Measurements from ENCODE around the gene SUCLG2.
"Not testable (repeated sequence)": the region's sequence is repeated elsewhere in the genome, so short reads cannot be mapped to it uniquely, and the experiment has no call there.

The SUCLG2 gene

DNA sequence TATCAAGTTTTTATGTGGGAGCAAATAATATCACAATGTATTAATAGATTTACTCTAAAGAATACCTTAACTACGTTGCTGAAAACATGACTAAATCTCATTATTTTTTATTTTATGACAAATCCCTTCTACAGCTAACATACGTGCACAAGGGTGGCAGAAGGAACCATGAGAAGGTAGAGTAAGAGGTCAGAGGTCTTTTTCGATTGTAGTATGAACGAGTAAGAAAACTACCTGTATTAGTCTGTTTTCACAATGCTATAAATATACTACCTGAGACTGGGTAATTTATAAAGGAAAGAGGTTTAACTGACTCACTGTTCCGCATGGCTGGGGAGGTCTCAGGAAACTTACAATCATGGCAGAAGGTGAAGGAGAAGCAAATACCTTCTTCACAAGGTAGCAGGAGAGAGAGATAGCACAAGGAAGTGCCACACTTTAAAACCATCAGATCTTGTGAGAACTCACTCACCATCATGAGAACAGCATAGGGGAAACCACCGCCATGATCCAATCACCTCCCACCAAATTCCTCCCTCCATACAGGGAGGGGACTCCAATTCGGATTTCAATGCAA, 95.3 kb downstream of the SUCLG2 start:
- DNase-seq (ENCODE audit: low spot score) = no peak

DNA sequence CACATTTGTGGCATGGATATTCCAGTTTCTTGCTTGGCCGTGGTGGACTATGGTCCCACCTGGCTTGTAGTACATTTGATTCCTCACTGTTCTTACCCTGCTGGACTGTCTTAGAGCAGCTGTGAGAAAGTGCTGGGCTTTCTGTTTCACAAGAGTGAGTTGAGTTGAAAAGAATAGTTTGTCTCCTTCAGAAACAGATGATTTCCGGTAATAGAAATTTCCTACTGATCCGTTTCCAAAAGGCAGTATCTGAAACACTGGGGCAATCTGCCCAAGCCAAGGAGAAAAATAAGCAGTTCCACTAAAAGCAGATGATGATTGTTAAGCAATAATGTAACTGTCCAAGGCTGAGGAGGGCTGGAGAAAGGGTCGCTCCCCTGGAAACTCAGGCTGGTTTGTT, 96.0 kb downstream of the SUCLG2 start:
- no peak for DNase-seq (ENCODE audit: low spot score)

DNA sequence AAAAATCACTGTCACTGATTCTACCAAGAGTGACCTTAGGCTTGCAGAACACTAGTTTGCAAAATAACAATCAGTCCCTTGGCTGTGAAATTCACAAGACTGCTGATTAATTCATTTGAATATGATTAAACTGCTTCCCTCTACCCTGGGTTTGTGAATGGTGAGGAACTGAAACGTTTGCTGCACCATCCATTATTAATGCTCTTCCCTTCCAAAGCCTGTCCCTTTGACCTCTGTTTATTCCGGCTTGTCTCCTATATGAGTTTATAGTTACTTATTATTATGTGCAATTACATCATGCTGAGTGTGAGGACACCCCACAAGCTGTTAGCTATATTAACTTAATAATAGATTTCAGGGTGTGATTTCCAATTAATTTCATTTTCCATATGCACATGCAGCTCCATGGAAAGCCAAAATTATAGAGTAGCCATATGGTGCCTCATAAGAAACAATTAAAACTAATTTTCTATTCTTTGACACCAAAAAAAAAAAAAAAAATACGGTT, 96.5 kb downstream of the SUCLG2 start:
- DNase-seq (ENCODE audit: low spot score) = no peak

DNA sequence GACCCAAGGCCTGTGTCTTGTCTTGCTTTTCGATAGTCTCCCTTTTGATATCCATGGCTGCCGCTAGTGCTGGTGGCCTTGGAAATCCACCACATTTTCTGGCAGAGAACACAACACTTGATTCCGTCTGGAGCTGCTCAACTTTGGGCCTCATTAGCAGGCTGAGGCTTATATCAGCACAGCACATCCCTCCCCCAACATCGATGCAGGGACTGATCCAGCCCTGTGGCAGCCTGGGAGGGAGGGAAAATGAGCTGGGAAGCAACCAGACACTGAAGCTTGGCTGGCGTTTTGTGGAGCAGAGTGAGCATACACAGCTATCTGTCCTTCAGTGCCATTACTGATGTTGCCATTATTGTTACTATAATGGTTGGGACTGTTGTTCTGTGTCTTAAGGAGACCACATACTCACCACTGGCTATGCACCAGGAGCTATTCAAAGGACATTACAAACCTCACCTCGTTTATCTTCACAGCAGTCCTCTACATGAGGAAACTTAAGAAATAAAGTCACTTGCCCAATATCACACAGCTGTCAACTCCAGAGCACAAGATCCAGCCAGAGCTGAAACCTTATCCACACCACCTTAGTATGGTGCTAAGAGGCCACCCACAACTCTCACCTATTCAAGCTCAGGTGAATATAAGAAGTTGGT, 102.9 kb downstream of the SUCLG2 start:
- DNase-seq (ENCODE audit: low spot score) = no peak

DNA sequence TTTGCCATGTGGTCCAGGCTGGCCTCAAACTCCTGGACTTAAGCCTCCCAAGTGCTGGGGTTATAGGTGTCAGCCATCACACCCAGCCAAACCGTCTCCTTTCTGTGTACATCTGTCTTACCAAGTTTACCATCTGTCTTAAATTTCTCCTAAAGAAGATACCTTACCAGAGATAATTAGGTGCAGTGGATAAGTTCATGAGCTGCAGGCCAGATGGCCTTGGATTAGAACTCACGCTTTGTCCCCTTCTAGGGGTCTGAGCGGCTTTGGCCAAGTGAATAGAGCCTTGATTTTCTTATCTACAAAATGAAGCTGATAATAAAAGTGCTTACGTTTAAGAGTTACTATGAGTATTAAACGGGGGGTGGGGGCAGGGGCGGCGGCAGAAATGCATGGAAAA, 103.9 kb downstream of the SUCLG2 start:
- no peak for DNase-seq (ENCODE audit: low spot score)

DNA sequence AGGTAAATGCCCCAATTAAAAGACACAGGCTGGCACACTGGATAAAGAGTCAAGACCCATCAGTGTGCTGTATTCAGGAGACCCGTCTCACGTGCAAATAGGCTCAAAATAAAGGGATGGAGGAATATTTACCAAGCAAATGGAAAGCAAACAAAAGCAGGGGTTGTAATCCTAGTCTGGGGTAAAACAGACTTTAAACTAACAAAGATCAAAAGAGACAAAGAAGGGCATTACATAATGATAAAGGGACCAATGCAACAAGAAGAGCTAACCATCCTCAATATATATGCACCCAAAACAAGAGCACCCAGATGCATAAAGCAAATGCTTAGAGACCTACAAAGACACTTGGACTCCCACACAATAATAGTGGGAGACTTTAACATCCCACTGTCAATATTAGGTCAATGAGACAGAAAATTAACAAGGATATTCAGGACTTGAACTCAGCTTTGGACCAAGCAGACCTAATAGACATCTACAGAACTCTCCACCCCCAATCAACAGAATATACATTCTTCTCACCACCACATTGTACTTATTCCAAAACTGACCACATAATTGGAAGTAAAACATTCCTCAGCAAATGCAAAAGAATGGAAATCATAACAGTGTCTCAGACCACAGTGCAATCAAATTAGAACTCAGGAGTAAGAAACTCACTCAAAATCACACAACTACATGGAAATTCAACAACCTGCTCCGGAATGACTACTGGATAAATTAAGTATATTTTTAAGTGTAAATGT, 111.7 kb downstream of the SUCLG2 start:
- DNase-seq (ENCODE audit: low spot score) = not testable (repeated sequence)

DNA sequence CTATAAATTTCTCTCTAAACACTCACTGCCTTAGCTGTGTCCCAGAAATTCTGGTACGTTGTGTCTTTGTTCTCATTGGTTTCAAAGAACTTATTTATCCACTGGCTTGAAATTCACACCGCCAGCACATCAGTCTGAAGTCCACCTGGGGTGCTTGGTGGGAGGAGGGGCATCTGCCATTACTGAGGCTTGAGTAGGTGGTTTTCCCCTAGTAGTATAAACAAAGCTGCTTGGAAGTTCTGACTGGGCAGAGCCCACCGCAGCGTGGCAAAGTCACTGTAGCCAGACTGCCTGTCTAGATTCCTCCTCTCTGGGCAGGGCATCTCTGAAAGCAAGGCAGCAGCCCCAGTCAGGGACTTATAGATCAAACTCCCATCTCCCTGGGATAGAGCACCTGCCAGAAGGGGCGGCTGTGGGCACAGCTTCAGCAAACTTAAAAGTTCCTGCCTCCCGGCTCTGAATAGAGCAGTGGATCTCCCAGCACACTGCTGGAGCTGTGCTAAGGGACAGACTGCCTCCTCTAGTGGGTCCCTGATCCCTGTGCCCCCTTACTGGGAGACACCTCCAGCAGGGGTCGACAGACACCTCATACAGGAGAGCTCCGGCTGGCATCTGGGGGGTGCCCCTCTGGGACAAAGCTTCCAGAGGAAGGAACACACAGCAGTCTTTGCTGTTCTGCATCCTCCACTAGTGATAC, 114.1 kb downstream of the SUCLG2 start:
- DNase-seq (ENCODE audit: low spot score) = no peak

DNA sequence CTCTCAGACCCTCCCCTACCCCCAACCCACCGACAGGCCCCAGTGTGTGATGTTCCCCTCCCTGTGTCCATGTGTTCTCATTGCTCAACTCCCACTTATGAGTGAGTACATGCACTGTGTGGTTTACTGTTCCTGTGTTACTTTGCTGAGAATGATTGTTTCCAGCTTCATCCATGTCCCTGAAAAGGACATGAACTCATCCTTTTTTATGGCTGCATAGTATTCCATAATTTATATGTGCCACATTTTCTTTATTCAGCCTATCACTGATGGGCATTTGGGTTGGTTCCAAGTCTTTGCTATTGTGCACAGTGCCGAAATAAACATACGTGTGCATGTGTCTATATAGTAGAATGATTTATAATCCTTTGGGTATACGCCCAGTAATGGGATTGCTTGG, 117.2 kb downstream of the SUCLG2 start:
- not testable (repeated sequence) for DNase-seq (ENCODE audit: low spot score)

DNA sequence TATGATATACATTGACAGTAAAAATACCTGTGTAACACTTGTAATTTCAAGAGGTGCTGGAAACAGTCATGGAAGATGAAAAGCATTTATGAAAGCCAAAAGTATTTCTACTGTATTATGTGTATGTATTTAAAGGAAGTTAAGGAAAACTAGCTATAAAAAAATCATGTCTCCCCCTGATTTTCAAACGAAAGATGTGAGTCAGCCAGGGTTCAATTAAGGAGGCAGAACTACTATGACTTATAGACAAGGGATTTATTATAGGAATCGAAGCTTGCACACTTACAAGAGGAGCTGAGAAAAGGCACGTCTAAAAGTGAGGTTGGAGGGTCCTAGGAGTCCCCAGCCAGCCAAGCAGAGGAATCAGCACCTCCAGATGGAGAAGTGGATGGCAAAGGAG, 119.4 kb downstream of the SUCLG2 start:
- DNase-seq (ENCODE audit: low spot score) = no peak

DNA sequence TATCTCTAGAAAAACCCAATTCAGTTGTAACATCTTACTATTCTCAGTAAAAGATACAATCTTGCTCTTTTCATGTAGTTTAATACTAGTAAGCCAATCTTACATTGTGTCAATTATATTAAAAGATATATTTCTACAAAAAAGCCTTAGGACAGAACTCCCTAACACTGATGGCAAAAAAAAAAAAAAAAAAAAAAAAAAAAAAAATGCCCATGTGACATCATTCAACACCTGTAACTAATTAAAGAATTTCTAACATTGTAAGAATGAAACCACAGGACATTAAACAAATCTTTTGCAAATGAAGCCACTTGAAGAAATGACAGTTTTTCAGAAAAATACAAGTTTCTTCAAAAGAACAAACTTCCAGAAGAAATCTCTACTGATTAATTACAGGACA, 119.8 kb downstream of the SUCLG2 start:
- no peak for DNase-seq (ENCODE audit: low spot score)

DNA sequence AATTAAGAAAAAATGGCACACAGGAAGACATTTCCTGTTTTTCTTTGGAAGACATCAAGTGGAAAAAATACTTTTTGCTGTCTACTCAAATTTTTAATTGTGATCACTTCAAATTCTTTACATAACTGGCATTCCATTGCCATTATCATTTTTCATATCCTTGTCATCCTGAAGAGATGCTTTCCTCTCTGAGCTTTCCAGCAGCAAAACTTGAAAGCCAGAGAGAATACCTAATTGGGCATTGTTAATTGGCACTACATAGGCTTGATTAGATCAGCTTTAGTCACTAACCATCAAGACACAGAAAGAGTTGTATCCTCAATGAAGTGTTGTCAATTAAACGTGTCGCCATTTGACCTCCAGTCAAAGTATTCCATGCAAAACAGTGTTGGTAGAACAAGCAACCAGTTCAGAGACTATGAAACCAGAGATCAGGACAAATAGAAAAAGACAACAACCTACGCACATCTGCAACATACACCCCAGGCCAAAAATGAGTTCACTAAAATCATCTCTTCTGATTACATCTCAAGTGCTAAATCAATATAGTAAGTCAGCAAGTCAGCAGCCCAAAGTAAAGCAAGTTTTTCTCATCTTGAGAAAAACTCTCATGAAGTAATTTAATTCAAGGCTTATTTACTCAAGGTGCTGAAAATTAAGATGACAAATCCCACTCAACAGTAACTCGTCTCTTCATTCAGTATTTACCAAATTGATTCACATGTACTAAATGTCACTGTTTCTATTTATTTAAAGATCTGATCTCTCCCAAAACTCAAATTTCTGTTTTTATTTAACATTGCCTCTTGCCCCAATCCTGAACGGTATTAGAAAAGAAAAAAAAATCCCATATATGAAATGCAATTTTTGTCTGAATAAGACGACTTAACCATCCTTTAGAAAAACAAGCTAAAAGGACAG, 123.0 kb downstream of the SUCLG2 start:
- DNase-seq (ENCODE audit: low spot score) = no peak

DNA sequence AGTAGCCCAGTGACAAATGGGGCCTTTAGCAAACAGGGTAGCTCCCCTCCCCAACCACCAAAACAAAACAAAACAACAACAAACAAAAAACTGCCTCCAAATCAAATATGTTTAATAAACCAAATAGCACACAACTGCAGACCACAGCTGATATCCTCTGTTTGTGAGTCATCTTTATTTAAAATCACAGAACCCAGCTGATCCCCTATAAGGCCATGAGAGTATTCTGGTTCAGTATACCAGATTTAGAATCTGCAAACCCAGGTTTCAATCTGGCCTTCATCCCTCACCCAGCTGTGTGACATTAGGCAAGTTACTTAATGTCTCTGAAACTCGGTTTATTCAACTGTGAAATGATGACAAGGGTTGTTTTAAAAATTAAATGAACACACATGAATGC, 124.5 kb downstream of the SUCLG2 start:
- no peak for DNase-seq (ENCODE audit: low spot score)

DNA sequence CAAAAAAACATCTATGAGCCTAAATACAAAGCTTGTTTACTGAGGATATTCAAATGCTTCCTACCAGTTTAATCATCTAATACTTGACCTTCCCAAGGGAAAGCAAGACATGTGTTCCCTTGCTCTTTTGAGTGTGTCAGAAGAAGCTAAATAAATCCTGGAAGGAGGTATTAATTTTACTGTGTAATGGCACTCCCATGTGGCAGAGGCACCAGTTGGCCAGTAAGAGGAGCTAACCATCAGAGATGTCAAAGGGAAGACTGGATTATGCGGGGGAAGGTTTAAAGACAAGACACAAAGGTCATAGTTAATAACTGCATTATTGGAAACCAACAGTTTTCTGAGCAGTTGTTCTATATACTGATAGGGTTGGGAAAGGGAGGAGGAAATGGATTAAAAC, 125.1 kb downstream of the SUCLG2 start:
- no peak for DNase-seq (ENCODE audit: low spot score)

DNA sequence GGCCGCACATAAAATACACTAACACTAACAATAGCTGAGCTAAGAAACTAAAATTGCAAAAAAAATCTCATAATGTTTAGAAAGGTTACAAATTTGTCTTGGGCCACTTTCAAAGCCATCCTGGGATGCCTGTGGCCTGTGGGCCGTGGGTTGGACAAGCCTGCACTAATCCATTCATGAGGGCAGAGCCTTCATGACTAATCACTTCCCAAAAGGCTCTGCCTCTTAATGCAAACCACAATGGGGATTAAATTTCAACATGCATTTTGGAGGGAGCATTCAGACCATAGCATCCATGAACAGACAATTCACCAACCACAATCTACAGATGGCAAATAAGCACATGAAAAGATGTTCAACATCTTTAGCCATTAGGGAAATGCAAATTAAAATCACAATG, 128.2 kb downstream of the SUCLG2 start:
- DNase-seq (ENCODE audit: low spot score) = no peak

DNA sequence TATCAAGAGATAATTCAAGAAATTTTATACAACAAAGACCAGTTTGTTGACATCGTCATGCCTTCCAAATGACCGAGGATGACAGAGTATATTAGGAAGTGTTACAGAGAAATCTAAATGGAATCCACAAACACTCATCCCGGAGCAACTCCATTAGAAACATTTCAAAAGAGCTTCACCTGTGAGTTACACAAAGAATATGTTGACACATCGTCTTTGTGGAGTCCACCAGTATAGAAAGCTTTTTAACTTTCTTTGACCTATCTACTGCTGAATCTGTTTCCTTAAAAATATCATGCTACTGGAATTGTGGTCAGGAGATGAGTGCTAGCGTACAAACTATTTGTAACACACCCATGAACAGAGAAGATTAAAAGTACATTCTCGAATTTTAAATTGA, 130.4 kb downstream of the SUCLG2 start:
- peak; percentile 7 for DNase-seq (ENCODE audit: low spot score)

DNA sequence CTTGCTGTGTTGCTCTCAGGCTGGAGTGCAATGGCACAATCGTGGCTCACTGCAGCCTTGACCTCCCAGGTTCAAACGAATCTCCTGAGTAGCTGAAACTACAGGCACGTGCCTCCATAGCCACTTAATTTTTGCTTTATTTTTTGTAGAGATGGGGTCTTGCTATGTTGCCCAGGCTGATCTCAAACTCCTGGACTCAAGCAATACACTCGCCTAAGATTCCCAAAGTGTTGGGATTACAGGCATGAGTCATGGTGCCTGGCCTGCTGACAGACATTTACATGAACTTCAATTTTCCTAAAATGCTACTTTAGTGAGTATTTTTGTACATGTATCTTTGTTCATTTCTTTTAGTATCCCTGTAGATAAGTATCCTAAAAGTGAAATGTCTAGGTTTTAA, 132.3 kb downstream of the SUCLG2 start:
- DNase-seq (ENCODE audit: low spot score) = no peak

DNA sequence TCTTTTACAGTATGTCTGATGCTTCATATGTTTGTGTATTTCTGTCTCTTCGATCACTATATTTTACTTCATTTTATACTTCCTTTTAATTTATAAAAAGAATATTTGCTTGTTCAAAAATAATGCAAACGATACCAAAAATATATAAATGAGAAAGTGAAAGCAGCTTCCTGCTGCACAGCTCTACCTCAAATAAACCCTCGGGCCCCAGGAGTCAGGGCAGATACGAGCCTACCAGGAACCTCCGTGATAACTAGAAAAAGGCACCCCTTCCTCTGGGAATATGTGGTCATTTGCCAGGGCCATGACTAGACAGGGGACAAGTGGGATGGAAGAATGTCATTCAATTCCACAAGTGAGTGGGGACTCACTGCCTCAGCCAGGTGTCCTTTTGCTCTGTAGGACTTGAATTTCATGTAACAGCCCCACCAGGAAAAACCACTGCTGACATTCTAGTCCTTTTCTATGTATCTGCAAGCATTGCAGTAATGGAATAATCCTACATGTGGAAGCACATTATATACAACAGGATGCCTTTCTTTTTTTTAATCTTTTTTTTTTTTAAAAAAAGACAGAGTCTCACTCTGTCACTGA, 133.3 kb downstream of the SUCLG2 start:
- no peak for DNase-seq (ENCODE audit: low spot score)

DNA sequence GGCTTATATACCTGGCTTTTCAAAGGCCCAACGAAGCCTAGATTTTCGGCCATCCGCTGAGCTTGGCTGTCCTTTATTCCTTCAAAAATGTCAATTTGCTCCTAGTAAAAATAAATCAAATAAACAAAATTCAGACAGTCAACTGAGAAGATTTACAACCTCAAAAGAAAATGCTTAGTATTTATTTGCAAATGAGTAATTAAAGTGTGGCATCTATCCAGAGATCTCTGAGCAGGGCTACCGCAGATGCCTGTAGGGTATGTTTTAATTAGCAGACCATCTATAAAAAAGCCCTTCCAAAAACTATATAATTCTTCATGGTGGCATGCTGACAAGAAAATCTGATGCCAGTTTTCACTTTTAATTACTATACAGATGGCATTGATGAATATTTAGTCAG, 136.2 kb downstream of the SUCLG2 start:
- DNase-seq (ENCODE audit: low spot score) = no peak

DNA sequence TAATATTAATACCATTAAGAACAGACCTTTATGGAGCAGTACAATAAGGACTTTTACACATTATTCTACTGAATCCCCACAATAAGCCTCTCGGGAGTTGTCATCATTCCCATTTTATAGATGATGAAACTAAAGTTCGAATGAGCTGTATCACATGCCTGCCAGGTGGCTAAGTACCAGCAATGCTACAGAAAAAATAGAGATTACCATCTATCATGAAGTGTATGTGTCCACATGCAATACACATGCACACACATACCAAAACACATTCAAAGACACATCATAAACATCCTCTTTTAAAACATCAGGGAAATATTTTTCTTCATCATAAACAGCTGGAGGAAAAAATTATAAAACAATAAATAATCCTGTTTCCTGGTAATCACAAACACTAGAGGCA, 136.6 kb downstream of the SUCLG2 start:
- DNase-seq (ENCODE audit: low spot score) = no peak

DNA sequence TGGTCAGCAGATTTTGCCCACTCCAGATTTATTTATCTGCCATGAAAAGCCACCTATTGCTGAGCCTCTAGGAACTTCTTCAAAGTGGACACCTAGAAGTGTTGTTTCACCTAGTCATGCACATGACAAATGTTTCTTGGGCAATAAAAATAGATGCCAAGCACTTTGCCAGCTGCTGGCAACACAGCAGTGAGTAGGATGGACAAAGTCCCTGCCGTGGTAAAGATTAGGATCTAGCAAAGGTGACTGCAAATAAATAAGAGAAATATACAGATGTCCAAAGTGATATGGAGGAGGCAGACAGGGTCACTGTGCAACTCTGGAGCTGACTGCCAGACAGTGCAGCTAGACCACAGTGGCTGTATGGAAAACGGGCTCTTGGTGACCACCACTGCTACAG, 137.9 kb downstream of the SUCLG2 start:
- DNase-seq (ENCODE audit: low spot score) = no peak

DNA sequence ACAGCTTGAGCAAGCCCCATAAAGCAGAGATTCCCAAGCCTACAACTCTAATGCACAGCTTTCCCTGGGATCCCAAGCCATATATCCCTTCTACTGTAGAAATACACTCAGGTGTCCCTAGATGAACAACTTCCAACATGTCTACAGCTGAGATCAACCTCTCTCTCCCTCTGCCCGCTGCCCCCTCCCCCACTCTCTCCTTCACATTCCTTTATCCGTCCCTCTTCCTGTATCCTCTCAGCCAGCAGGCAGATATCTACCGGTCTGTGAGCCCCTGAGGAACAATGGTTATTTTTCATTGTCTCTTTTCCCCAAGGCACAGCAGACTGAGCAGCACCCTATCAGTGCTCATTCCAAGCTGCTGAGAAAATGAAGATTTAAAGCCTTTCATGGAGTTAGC, 138.6 kb downstream of the SUCLG2 start:
- no peak for DNase-seq (ENCODE audit: low spot score)

Data from RKO (cell line).